Measurements from ENCODE around the gene CTBP2. TPM values are rescaled to one million over a fixed set of nuclear protein-coding genes. Genes with fewer than 3 reads are reported as not detected.

Gene CTBP2
- total RNA-seq, 1 donor from 2014 or later, result 127 TPM

DNA sequence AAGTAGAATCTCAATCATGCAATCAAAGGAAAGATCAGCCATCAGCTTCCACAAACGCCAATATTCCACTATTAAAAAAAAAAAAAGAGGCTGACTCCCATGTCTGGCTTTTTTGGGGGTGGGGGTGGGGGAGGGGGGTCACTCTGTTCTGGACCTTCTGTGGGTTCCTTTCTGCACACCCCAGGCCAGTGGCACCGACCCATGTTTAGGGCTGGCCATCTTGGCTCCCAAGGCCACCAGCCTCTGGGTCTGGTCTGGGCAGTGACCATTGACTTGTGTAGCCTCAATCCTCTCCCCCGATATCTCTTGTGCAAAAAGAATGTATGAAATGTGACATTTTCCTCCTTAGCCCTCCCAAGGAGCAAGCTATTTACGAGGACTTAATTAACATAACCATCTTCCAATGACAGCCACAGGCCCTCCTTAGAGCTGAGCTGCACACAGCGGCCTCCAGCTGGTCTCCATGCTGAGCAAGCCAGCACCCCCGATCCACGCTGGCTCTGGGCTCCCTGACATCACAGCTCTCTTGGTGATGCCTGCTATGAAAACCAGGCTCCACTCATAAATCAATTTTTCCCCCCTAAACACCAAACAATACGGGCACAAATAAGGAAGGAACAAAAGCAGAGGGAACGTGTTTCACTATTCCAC, 118.4 kb downstream of the CTBP2 start:
- no peak for TF ChIP-seq CTCF (conservative IDR thresholded peaks at IDR 0.05)
- peak overlapping the region; percentile 12 for H3K4me3 Mint-ChIP-seq
- H3K36me3 Mint-ChIP-seq (ENCODE audit: low read depth), result peaks cover 5% of the 10 kb centered on the region
- DNase-seq (ENCODE audit: low read depth, low spot score), result no peak
- H3K9me3 Mint-ChIP-seq, result no peaks in the 10 kb centered on the region
- peaks cover 51% of the 10 kb centered on the region for H3K4me1 Mint-ChIP-seq
- peak overlapping the region; percentile 94 for H3K27ac Mint-ChIP-seq (ENCODE audit: unreplicated experiment)
- no peaks in the 10 kb centered on the region for H3K27me3 Mint-ChIP-seq (ENCODE audit: low read depth)

DNA sequence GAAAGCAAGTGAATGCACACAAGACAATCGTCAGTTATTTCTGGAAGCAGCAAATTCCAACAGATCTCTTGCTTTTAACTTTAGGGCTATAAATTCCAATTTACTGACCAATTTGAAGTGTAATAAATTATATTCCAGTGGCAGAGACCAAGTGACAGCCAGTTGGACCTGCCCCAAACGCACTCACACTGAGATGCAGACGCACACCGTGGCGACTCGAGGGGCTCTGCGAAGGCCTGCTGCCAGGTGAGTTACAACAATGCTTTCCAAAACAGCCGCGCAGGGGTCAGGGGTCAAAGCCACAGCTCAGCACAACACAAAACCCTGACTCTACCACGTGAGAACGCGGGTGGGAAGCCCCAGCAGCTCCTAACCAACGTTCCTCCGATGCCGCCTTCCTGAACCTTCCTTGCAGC, 121.0 kb downstream of the CTBP2 start:
- Mint-ChIP-seq H3K36me3 (ENCODE audit: low read depth) (peaks cover 5% of the 10 kb centered on the region), H3K27me3 (ENCODE audit: low read depth) (no peaks in the 10 kb centered on the region), H3K4me1 (peaks cover 54% of the 10 kb centered on the region), H3K4me3 (no peak overlapping the region), H3K9me3 (no peaks in the 10 kb centered on the region), H3K27ac (ENCODE audit: unreplicated experiment) (no peak overlapping the region)
- TF ChIP-seq CTCF (conservative IDR thresholded peaks at IDR 0.05), result no peak
- no peak for DNase-seq (ENCODE audit: low read depth, low spot score)

DNA sequence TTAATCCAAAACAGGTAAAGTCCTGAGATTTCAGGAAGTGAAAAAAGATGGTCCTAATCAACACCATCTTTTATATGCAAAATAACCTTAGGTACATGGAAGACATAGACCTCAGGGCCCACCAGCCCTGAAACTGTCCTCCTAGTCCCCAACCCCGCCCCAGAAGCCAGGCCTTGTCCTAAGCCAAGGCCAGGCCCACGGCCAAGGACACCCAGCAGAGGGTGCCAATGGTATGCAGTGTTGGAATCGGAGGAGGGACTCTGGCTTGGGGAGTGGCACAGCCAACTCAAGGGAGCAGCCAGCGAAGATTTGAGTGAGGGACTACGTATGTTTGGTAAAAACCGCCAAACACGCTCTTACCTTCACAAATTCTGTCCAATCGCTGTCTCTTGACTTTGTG, 121.7 kb downstream of the CTBP2 start:
- Mint-ChIP-seq H3K36me3 (ENCODE audit: low read depth) (peaks cover 5% of the 10 kb centered on the region), H3K27me3 (ENCODE audit: low read depth) (no peaks in the 10 kb centered on the region), H3K4me3 (no peak overlapping the region), H3K9me3 (no peaks in the 10 kb centered on the region), H3K4me1 (peaks cover 51% of the 10 kb centered on the region), H3K27ac (ENCODE audit: unreplicated experiment) (no peak overlapping the region)
- DNase-seq (ENCODE audit: low read depth, low spot score), result no peak
- TF ChIP-seq CTCF (conservative IDR thresholded peaks at IDR 0.05), result no peak

DNA sequence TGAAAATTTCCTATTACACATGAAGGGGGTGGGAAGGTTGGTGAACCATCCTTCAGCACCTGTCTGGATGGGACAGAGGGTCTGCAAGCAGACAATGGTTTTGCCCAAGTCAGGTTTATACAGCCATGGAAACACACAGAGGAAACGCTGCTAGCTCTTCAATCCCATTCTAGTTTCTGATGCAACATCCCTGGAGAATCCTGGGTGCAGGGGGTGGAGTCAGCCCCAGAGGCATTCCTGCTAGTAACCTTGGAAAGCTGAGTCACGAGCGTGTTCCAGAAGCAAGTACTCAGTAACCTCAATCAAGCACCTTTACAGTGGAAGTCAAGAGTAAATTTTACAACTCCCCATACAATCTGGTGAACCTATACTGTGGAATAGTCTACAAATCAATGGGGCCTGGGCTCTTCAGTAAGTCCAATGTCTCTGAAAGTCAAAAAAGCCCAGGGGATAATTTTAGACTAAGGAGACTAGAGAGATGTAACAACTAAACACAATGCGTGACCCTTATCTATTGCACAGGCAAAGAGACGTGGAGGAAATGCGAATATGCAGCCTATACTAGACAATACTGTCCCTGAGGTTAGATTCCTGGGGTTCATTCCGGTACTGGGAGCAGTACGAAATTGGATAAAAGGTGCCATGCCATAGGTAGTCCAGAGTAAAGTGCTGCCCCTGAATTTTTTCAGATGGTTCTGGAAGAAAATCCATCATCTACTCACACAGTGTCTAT, 123.1 kb downstream of the CTBP2 start:
- no peaks in the 10 kb centered on the region for H3K27me3 Mint-ChIP-seq (ENCODE audit: low read depth)
- H3K4me3 Mint-ChIP-seq, result peak overlapping the region; percentile 13
- no peak for TF ChIP-seq CTCF (conservative IDR thresholded peaks at IDR 0.05)
- peaks cover 45% of the 10 kb centered on the region for H3K4me1 Mint-ChIP-seq
- peak overlapping the region; percentile 71 for H3K27ac Mint-ChIP-seq (ENCODE audit: unreplicated experiment)
- H3K36me3 Mint-ChIP-seq (ENCODE audit: low read depth), result peaks cover 5% of the 10 kb centered on the region
- H3K9me3 Mint-ChIP-seq, result no peaks in the 10 kb centered on the region
- DNase-seq (ENCODE audit: low read depth, low spot score), result no peak

- H3K4me3 Mint-ChIP-seq, result no peak overlapping the region
- H3K4me1 Mint-ChIP-seq, result peaks cover 43% of the 10 kb centered on the region
- no peak for DNase-seq (ENCODE audit: low read depth, low spot score)
- H3K27ac Mint-ChIP-seq (ENCODE audit: unreplicated experiment), result no peak overlapping the region
- peaks cover 4% of the 10 kb centered on the region for H3K36me3 Mint-ChIP-seq (ENCODE audit: low read depth)
- H3K9me3 Mint-ChIP-seq, result no peaks in the 10 kb centered on the region
- no peaks in the 10 kb centered on the region for H3K27me3 Mint-ChIP-seq (ENCODE audit: low read depth)
- TF ChIP-seq CTCF (conservative IDR thresholded peaks at IDR 0.05), result no peak
Observed at GRCh38 chr10:125035588-125036295, 124.6 kb downstream of the CTBP2 start.
